ENCODE results near the gene SLC13A2. TPM values are rescaled to one million over a fixed set of nuclear protein-coding genes. Genes with fewer than 3 reads are reported as not detected.

The SLC13A2 gene
- total RNA-seq, 1 experiment from 2014 or later = not detected

DNA sequence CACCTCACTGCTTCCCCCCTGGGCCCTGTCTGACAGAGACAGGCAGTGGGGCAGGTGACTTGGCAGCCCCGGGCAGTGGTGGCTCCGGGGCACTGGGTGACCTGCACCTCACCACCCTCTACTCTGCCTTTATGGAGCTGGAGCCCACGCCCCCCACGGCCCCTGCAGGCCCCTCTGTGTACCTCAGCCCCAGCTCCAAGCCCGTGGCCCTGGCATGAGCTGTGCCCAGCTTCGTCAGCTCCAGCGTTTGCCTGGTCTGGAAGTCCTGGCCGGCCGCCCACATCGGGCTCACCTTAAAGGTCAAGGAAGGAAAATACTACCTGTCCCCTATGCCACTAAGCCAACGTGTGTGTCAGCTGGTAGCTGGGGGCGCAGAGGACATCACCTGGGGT lies 63.8 kb downstream of the SLC13A2 start:
- ChIA-PET POLR2A (interaction anchor here (0.6 kb wide), 1 partner anchor 39 kb away, joined by 9 read pairs; no protein-coding TSS in a partner anchor), CTCF (interaction anchor here (0.6 to 1.0 kb wide), 2 partner anchors 9 to 42 kb away, joined by 4 to 5 read pairs; no protein-coding TSS in a partner anchor)
- TF ChIP-seq, protein P1, sequence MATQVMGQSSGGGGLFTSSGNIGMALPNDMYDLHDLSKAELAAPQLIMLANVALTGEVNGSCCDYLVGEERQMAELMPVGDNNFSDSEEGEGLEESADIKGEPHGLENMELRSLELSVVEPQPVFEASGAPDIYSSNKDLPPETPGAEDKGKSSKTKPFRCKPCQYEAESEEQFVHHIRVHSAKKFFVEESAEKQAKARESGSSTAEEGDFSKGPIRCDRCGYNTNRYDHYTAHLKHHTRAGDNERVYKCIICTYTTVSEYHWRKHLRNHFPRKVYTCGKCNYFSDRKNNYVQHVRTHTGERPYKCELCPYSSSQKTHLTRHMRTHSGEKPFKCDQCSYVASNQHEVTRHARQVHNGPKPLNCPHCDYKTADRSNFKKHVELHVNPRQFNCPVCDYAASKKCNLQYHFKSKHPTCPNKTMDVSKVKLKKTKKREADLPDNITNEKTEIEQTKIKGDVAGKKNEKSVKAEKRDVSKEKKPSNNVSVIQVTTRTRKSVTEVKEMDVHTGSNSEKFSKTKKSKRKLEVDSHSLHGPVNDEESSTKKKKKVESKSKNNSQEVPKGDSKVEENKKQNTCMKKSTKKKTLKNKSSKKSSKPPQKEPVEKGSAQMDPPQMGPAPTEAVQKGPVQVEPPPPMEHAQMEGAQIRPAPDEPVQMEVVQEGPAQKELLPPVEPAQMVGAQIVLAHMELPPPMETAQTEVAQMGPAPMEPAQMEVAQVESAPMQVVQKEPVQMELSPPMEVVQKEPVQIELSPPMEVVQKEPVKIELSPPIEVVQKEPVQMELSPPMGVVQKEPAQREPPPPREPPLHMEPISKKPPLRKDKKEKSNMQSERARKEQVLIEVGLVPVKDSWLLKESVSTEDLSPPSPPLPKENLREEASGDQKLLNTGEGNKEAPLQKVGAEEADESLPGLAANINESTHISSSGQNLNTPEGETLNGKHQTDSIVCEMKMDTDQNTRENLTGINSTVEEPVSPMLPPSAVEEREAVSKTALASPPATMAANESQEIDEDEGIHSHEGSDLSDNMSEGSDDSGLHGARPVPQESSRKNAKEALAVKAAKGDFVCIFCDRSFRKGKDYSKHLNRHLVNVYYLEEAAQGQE (IDR thresholded peaks at IDR 0.05; ENCODE audit: insufficient read depth in 1 of 2, low read depth in 2 of 2, low read length in 1 of 2) = no peak
- no peak for TF ChIP-seq POLR2AphosphoS5 (IDR thresholded peaks at IDR 0.05; ENCODE audit: low read depth, low read length)
- no peak for TF ChIP-seq TCF7L2 (IDR thresholded peaks at IDR 0.05; ENCODE audit: low read depth, low read length)
- TF ChIP-seq SIN3A (IDR thresholded peaks at IDR 0.05; ENCODE audit: borderline replicate concordance, insufficient read depth, low read depth, low read length) = no peak
- TF ChIP-seq, protein P2, sequence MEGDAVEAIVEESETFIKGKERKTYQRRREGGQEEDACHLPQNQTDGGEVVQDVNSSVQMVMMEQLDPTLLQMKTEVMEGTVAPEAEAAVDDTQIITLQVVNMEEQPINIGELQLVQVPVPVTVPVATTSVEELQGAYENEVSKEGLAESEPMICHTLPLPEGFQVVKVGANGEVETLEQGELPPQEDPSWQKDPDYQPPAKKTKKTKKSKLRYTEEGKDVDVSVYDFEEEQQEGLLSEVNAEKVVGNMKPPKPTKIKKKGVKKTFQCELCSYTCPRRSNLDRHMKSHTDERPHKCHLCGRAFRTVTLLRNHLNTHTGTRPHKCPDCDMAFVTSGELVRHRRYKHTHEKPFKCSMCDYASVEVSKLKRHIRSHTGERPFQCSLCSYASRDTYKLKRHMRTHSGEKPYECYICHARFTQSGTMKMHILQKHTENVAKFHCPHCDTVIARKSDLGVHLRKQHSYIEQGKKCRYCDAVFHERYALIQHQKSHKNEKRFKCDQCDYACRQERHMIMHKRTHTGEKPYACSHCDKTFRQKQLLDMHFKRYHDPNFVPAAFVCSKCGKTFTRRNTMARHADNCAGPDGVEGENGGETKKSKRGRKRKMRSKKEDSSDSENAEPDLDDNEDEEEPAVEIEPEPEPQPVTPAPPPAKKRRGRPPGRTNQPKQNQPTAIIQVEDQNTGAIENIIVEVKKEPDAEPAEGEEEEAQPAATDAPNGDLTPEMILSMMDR (IDR thresholded peaks at IDR 0.05) = no peak
- Histone ChIP-seq H3K27ac (ENCODE audit: low read length) (no peak overlapping the region), H3K4me3 (ENCODE audit: low read depth in 2 of 2, low read length in 2 of 2) (no peak overlapping the region), H3K4me1 (ENCODE audit: control insufficient read depth, insufficient read depth, low read length) (no peaks in the 10 kb centered on the region), H3K36me3 (ENCODE audit: control insufficient read depth, insufficient read depth, low read length) (no peaks in the 10 kb centered on the region), H3K27me3 (ENCODE audit: control insufficient read depth, insufficient read depth, low read length) (no peaks in the 10 kb centered on the region), H3K9me3 (ENCODE audit: control insufficient read depth, insufficient read depth, low read depth, low read length) (no peaks in the 10 kb centered on the region)
- in situ Hi-C loops (cut with HindIII; ENCODE audit: low pct_unique_long_range_greater_than_20kb, low sequenced_read_pairs) (no loop called here), intact Hi-C loops (cut with micrococcal nuclease; ENCODE audit: unreplicated experiment) (no loop called here)
- DNase-seq (ENCODE audit: low read depth, low spot score) = no peak
- BruUV-seq (replicated peaks) = no TSS peak
- ATAC-seq = no peak

DNA sequence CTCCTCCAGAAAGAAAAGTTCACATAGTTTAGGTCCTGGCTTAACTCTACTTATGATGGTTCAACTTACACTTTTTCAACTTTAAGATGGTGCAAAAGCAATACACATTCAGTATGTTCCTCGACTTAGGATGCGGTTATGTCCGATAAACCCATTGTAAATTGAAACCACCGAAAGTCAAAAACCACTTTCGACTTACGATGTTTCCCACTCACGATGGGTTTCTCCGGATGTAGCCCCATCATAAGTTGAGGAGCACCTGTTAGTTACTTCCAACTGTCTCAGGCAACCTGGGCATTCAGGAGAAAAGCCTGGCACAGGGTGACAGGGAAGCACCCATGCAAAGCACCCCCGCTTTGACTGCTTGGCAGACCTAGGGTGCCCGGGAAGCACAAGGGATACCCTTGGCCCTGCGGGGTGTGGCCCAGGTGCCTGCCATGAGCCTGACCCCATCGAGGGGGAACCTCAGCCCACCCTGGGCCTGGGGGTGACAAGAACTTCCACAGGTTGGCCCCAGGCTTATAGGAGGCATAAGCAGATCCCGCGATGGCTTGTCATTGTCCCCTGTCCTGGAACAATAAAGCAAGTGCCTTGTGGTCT lies 65.0 kb downstream of the SLC13A2 start:
- no peaks in the 10 kb centered on the region for H3K36me3 ChIP-seq (ENCODE audit: control insufficient read depth, insufficient read depth, low read length)
- ChIA-PET CTCF (interaction anchor here (1.0 kb wide), 1 partner anchor 43 kb away, joined by 4 read pairs; no protein-coding TSS in a partner anchor), POLR2A (no interaction called here)
- no peaks in the 10 kb centered on the region for H3K27me3 ChIP-seq (ENCODE audit: control insufficient read depth, insufficient read depth, low read length)
- no peak overlapping the region for H3K4me3 ChIP-seq (ENCODE audit: low read depth in 2 of 2, low read length in 2 of 2)
- in situ Hi-C loops (cut with HindIII; ENCODE audit: low pct_unique_long_range_greater_than_20kb, low sequenced_read_pairs) (no loop called here), intact Hi-C loops (cut with micrococcal nuclease; ENCODE audit: unreplicated experiment) (no loop called here)
- DNase-seq (ENCODE audit: low read depth, low spot score) (no peak), ATAC-seq (no peak)
- H3K27ac ChIP-seq (ENCODE audit: low read length) = no peak overlapping the region
- no TSS peak for BruUV-seq (replicated peaks)
- H3K9me3 ChIP-seq (ENCODE audit: control insufficient read depth, insufficient read depth, low read depth, low read length) = no peaks in the 10 kb centered on the region
- H3K4me1 ChIP-seq (ENCODE audit: control insufficient read depth, insufficient read depth, low read length) = no peaks in the 10 kb centered on the region
- TF ChIP-seq TCF7L2 (IDR thresholded peaks at IDR 0.05; ENCODE audit: low read depth, low read length) = no peak
- TF ChIP-seq, protein P2 (IDR thresholded peaks at IDR 0.05) = no peak
- TF ChIP-seq POLR2AphosphoS5 (IDR thresholded peaks at IDR 0.05; ENCODE audit: low read depth, low read length) = no peak
- no peak for TF ChIP-seq SIN3A (IDR thresholded peaks at IDR 0.05; ENCODE audit: borderline replicate concordance, insufficient read depth, low read depth, low read length)
- TF ChIP-seq, protein P1 (IDR thresholded peaks at IDR 0.05; ENCODE audit: insufficient read depth in 1 of 2, low read depth in 2 of 2, low read length in 1 of 2) = no peak
